Cardiac muscle cell (in vitro differentiated cells and primary cell): ENCODE data around the gene IQCF2. TPM values are rescaled to one million over a fixed set of nuclear protein-coding genes. Genes with fewer than 3 reads are reported as not detected.
"Not testable (repeated sequence)": the region's sequence is repeated elsewhere in the genome, so short reads cannot be mapped to it uniquely, and the experiment has no call there.

Source experiments
- DNase-seq, 2 donors: peaks; one replicate each; pipeline versions ENCODE4 v3.0.0 to v3.0.0-alpha.2; 2010 to 2017; ENCODE audit warnings: low read depth in 1 of 2, low spot score in 1 of 2
- H3K27ac ChIP-seq: fragments of 200-600 bp; sonication (generic); 2 replicates; pipeline ENCODE4 v1.5.1; 2016
- H3K27me3 ChIP-seq: fragments of 200-600 bp; sonication (generic); 2 replicates; pipeline ENCODE4 v1.6.0; 2016; ENCODE audit warnings: control low read depth
- H3K36me3 ChIP-seq: fragments of 200-600 bp; sonication (generic); 2 replicates; pipeline ENCODE4 v1.5.1; 2016; ENCODE audit warnings: control low read depth
- H3K4me1 ChIP-seq: fragments of 200-600 bp; sonication (generic); 2 replicates; pipeline ENCODE4 v1.8.1; 2017; ENCODE audit warnings: low read depth, mild to moderate bottlenecking, mixed run types
- H3K4me3 ChIP-seq: fragments of 200-600 bp; sonication (generic); 2 replicates; pipeline ENCODE4 v1.5.1; 2016; ENCODE audit warnings: mild to moderate bottlenecking
- H3K9me3 ChIP-seq: fragments of 200-600 bp; sonication (generic); 2 replicates; pipeline ENCODE4 v1.5.1; 2017; ENCODE audit warnings: low read depth, mild to moderate bottlenecking, control low read depth
- polyA plus RNA-seq: library from polyadenylated mRNA; unstranded; fragments of >200 nt; fragmentation: Nextera tagmentation; extraction: Ambion mirVana; gene quantifications from 2 replicates; pipeline ENCODE4 v1.2.1, GENCODE V29; 2016
- total RNA-seq: library from RNA; depleted of rRNA; stranded (reverse); fragments of >200 nt; gene quantifications from 2 replicates; pipeline ENCODE4 v1.2.3, GENCODE V29; 2016
- TF ChIP-seq, protein P1 (sequence below): IDR thresholded peaks from 2 replicates; pipeline ENCODE4 v1.5.1; 2012; ENCODE audit warnings: low read depth, mild to moderate bottlenecking, low read length

Gene IQCF2
- total and polyA plus RNA-seq, 2 experiments from 2014 or later, result not detected

GRCh38 chr3:51891242-51892039 lies 30.0 kb downstream of the IQCF2 start:
- DNase-seq, result no peak
- Histone ChIP-seq H3K4me3 (no peak overlapping the region), H3K9me3 (no peaks in the 10 kb centered on the region), H3K4me1 (no peaks in the 10 kb centered on the region), H3K36me3 (no peaks in the 10 kb centered on the region), H3K27me3 (no peaks in the 10 kb centered on the region), H3K27ac (no peak overlapping the region)
- TF ChIP-seq, protein P1, sequence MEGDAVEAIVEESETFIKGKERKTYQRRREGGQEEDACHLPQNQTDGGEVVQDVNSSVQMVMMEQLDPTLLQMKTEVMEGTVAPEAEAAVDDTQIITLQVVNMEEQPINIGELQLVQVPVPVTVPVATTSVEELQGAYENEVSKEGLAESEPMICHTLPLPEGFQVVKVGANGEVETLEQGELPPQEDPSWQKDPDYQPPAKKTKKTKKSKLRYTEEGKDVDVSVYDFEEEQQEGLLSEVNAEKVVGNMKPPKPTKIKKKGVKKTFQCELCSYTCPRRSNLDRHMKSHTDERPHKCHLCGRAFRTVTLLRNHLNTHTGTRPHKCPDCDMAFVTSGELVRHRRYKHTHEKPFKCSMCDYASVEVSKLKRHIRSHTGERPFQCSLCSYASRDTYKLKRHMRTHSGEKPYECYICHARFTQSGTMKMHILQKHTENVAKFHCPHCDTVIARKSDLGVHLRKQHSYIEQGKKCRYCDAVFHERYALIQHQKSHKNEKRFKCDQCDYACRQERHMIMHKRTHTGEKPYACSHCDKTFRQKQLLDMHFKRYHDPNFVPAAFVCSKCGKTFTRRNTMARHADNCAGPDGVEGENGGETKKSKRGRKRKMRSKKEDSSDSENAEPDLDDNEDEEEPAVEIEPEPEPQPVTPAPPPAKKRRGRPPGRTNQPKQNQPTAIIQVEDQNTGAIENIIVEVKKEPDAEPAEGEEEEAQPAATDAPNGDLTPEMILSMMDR, result no peak

DNA sequence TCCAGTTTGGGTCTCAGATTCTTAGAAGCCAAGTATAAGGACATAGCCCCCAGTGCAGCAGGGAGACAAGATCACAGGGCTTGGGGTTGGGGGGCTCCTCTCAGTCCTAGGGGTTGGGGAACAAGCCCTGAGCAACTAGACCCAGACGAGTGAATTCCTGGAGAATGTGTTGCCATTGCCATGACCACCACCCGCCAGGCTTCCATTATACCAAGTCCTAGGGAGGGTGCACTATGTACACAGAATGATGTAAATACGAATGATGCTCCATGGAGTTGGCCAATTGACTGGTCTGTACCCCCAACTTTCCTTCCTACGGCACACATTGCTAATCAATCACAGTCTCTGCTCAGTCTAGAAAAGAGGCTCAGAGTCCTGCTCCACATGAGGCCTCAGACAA lies 33.0 kb downstream of the IQCF2 start:
- TF ChIP-seq, protein P1, result no peak
- H3K4me3 ChIP-seq, result no peak overlapping the region
- H3K27ac ChIP-seq, result no peak overlapping the region
- H3K9me3 ChIP-seq, result no peaks in the 10 kb centered on the region
- no peaks in the 10 kb centered on the region for H3K27me3 ChIP-seq
- no peaks in the 10 kb centered on the region for H3K36me3 ChIP-seq
- DNase-seq, result no peak
- H3K4me1 ChIP-seq, result no peaks in the 10 kb centered on the region

DNA sequence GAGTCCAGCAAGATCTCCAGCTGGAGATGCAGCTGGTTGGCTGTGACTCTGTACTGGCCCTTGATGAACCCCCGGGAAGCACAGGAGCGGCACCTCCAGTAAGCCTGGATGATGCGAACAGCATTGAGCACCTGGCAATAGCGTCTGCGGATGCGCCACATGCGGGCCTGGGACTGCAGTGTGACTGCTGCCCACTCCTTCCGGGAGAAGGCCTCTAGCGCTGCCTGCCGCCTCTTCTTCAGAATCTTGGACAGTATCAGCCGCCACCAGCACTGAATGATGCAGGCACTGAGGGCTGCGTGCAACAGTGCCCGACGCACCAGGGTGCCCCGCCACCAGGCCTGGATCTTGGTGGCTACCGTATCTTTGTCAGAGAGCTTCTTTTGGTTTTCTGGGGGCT lies 33.5 kb downstream of the IQCF2 start:
- Histone ChIP-seq H3K4me3 (no peak overlapping the region), H3K27ac (no peak overlapping the region), H3K4me1 (no peaks in the 10 kb centered on the region), H3K9me3 (no peaks in the 10 kb centered on the region), H3K36me3 (no peaks in the 10 kb centered on the region), H3K27me3 (no peaks in the 10 kb centered on the region)
- no peak for DNase-seq
- TF ChIP-seq, protein P1, result no peak

- Histone ChIP-seq H3K27ac (no peak overlapping the region), H3K4me3 (no peak overlapping the region), H3K4me1 (no peaks in the 10 kb centered on the region), H3K9me3 (no peaks in the 10 kb centered on the region), H3K36me3 (no peaks in the 10 kb centered on the region), H3K27me3 (no peaks in the 10 kb centered on the region)
- peak in 1 of 2 donors; percentile 6 for DNase-seq
- TF ChIP-seq, protein P1, result no peak
Measured at GRCh38 chr3:51896607-51897305, 35.3 kb downstream of the IQCF2 start.

- Histone ChIP-seq H3K4me3 (no peak overlapping the region), H3K27ac (no peak overlapping the region), H3K4me1 (no peaks in the 10 kb centered on the region), H3K36me3 (no peaks in the 10 kb centered on the region), H3K27me3 (no peaks in the 10 kb centered on the region), H3K9me3 (no peaks in the 10 kb centered on the region)
- TF ChIP-seq, protein P1, result no peak
- no peak for DNase-seq
Measured at GRCh38 chr3:51897391-51897790, 36.0 kb downstream of the IQCF2 start.

DNA sequence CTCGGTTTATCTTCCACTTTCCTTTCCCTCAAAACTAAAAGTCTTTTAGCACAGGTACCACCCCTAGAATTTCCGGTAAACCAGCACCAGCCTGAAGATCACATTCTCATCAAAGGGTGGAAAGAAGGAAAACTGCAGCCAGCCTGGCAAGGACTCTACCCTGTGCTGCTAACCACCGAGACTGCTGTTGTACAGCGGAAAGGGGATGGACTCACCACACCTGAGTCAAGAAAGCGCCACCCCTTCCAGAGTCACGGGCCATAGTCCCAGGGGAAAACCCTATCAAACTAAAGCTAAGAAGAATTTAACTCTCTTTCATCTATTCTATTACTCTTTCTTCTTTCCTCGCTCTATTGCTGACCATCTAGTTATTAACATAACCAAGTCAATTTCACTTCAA lies 38.6 kb downstream of the IQCF2 start:
- not testable (repeated sequence) for H3K4me3 ChIP-seq

GRCh38 chr3:51902361-51902760 lies 40.9 kb downstream of the IQCF2 start:
- H3K4me3 ChIP-seq, H3K4me1 ChIP-seq, H3K27me3 ChIP-seq, H3K27ac ChIP-seq, DNase-seq, H3K36me3 ChIP-seq, H3K9me3 ChIP-seq: not testable (repeated sequence)

More for the DNA sequence above, 38.6 kb downstream of the IQCF2 start:
- not testable (repeated sequence) for H3K27me3 ChIP-seq, DNase-seq, H3K4me1 ChIP-seq, H3K27ac ChIP-seq, H3K9me3 ChIP-seq, H3K36me3 ChIP-seq
